Measurements from ENCODE around the gene CKS1B. TPM values are rescaled to one million over a fixed set of nuclear protein-coding genes. Genes with fewer than 3 reads are reported as not detected.
A peak's percentile ranks its signal among the peaks of the same experiment; 100 is the strongest.

CKS1B gene
- total and polyA plus RNA-seq, 7 experiments from 2014 or later = 8.4 to 105 (median 10.9) TPM

- H3K4me1 Mint-ChIP-seq = peaks cover 37 to 61% (median 47%) of the 10 kb centered on the region in 7 donors
- H3K27ac Mint-ChIP-seq = peak overlapping the region; percentile 96 to 100 (median 99)
- H3K9me3 ChIP-seq (ENCODE audit: control insufficient read depth in 2 of 3, low read length in 3 of 3) = no peaks in the 10 kb centered on the region
- ATAC-seq = no peak
- peak overlapping the region; percentile 86 to 99 (median 95) for H3K4me3 Mint-ChIP-seq
- CTCF ChIA-PET = interaction anchor here (0.7 to 2.0 kb wide), 16 partner anchors 9 to 376 kb away, joined by 3 to 10 read pairs (median 5); partner anchors contain the start of genes FLAD1, LENEP, PBXIP1 and PYGO2
- H3K9me3 Mint-ChIP-seq = peaks cover 0 to 2% (median 0%) of the 10 kb centered on the region in 11 donors
- peaks cover 0 to 3% (median 0%) of the 10 kb centered on the region in 3 experiments for H3K36me3 ChIP-seq (ENCODE audit: control insufficient read depth in 2 of 3, insufficient read depth in 3 of 3, low read length in 3 of 3)
- H3K27me3 ChIP-seq (ENCODE audit: control insufficient read depth in 2 of 2, insufficient read depth in 2 of 2, low read length in 2 of 2) = no peaks in the 10 kb centered on the region
- no peak for DNase-seq
- POLR2A ChIA-PET = interaction anchor here (0.6 to 4.1 kb wide), 19 partner anchors 8 to 331 kb away, joined by 3 to 93 read pairs (median 4); partner anchors contain the start of genes CKS1B, PBXIP1 and PYGO2
- H3K4me1 ChIP-seq (ENCODE audit: control insufficient read depth in 2 of 2, insufficient read depth in 2 of 2, low read length in 2 of 2) = peaks cover 22 to 32% of the 10 kb centered on the region in 2 donors
- H3K36me3 Mint-ChIP-seq = peaks cover 0 to 9% (median 0%) of the 10 kb centered on the region in 5 donors
- peak overlapping the region; percentile 97 for H3K27ac ChIP-seq (ENCODE audit: low read depth, low read length)
- intact Hi-C loops (cut with micrococcal nuclease) = loop anchor here (1.0 to 10.0 kb wide), 14 partner anchors 67 to 715 kb away; partner anchors contain the start of genes UBAP2L (in 2 of the 2), ADAR (in 1 of the 2), AQP10 (in 1 of the 2) and ATP8B2 (in 1 of the 2)
- H3K27me3 Mint-ChIP-seq = no peaks in the 10 kb centered on the region
- H3K4me3 ChIP-seq (ENCODE audit: low read length) = peak overlapping the region; percentile 68
Observed at GRCh38 chr1:154935749-154936554, 38.5 kb upstream of the CKS1B start.

- intact Hi-C loops (cut with micrococcal nuclease) = loop anchor here (1.0 to 10.0 kb wide), 25 partner anchors 19 to 716 kb away; partner anchors contain the start of genes ADAR (in 2 of the 2), EFNA4 (in 2 of the 2), UBAP2L (in 2 of the 2) and ZBTB7B (in 2 of the 2)
- Histone ChIP-seq H3K27ac (ENCODE audit: low read depth, low read length) (peak within 1 kb of the TSS; percentile 97), H3K4me3 (ENCODE audit: low read length) (peak within 1 kb of the TSS; percentile 68), H3K4me1 (ENCODE audit: control insufficient read depth in 2 of 2, insufficient read depth in 2 of 2, low read length in 2 of 2) (peaks cover 25 to 38% of the 10 kb centered on the region in 2 donors), H3K27me3 (ENCODE audit: control insufficient read depth in 2 of 2, insufficient read depth in 2 of 2, low read length in 2 of 2) (no peaks in the 10 kb centered on the region), H3K36me3 (ENCODE audit: control insufficient read depth in 2 of 3, insufficient read depth in 3 of 3, low read length in 3 of 3) (peaks cover 0 to 3% (median 0%) of the 10 kb centered on the region in 3 experiments), H3K9me3 (ENCODE audit: control insufficient read depth in 2 of 3, low read length in 3 of 3) (no peaks in the 10 kb centered on the region)
- DNase-seq (peak; percentile 84 to 99 (median 97)), ATAC-seq (peak; percentile 92)
- Mint-ChIP-seq H3K4me1 (peaks cover 41 to 68% (median 50%) of the 10 kb centered on the region in 7 donors), H3K27ac (peak within 1 kb of the TSS; percentile 96 to 100 (median 99)), H3K9me3 (peaks cover 0 to 2% (median 0%) of the 10 kb centered on the region in 11 donors), H3K4me3 (peak within 1 kb of the TSS; percentile 86 to 99 (median 95)), H3K27me3 (no peaks in the 10 kb centered on the region), H3K36me3 (peaks cover 0 to 8% (median 0%) of the 10 kb centered on the region in 5 donors)
- CTCF ChIA-PET = interaction anchor here (0.7 to 2.0 kb wide), 16 partner anchors 8 to 377 kb away, joined by 3 to 10 read pairs (median 5); partner anchors contain the start of genes FLAD1, LENEP, PBXIP1 and PYGO2
- POLR2A ChIA-PET = interaction anchor here (0.6 to 4.1 kb wide), 21 partner anchors 8 to 332 kb away, joined by 3 to 93 read pairs (median 4); partner anchors contain the start of genes CKS1B, FLAD1, PBXIP1 and PYGO2
Observed at GRCh38 chr1:154936555-154937084, 37.9 kb upstream of the CKS1B start, which contains the start of gene PMVK. PMVK (minus strand) TSS chr1:154936719; CDS start chr1:154936685, 34 bp downstream.

- peak in 8 of 9 donors; percentile 84 to 98 (median 96) for DNase-seq
- peak; percentile 85 for ATAC-seq
- Mint-ChIP-seq H3K4me3 (peak overlapping the region; percentile 86 to 99 (median 95)), H3K27me3 (no peaks in the 10 kb centered on the region), H3K36me3 (peaks cover 0 to 8% (median 0%) of the 10 kb centered on the region in 5 donors), H3K4me1 (peaks cover 43 to 75% (median 57%) of the 10 kb centered on the region in 7 donors), H3K27ac (peak overlapping the region; percentile 96 to 100 (median 99)), H3K9me3 (peaks cover 0 to 2% (median 0%) of the 10 kb centered on the region in 11 donors)
- intact Hi-C loops (cut with micrococcal nuclease) = loop anchor here (1.0 to 10.0 kb wide), 22 partner anchors 18 to 717 kb away; partner anchors contain the start of genes ADAR (in 2 of the 2), EFNA4 (in 2 of the 2), UBAP2L (in 2 of the 2) and ZBTB7B (in 2 of the 2)
- POLR2A ChIA-PET = interaction anchor here (0.5 to 4.1 kb wide), 18 partner anchors 8 to 332 kb away, joined by 3 to 93 read pairs (median 4); partner anchors contain the start of genes FLAD1, PBXIP1 and PYGO2
- peak overlapping the region; percentile 97 for H3K27ac ChIP-seq (ENCODE audit: low read depth, low read length)
- H3K4me3 ChIP-seq (ENCODE audit: low read length) = peak overlapping the region; percentile 68
- CTCF ChIA-PET = interaction anchor here (0.8 to 2.0 kb wide), 10 partner anchors 12 to 103 kb away, joined by 3 to 10 read pairs (median 4); partner anchors contain the start of genes FLAD1, PBXIP1 and PYGO2
- H3K27me3 ChIP-seq (ENCODE audit: control insufficient read depth in 2 of 2, insufficient read depth in 2 of 2, low read length in 2 of 2) = no peaks in the 10 kb centered on the region
- H3K4me1 ChIP-seq (ENCODE audit: control insufficient read depth in 2 of 2, insufficient read depth in 2 of 2, low read length in 2 of 2) = peaks cover 32 to 44% of the 10 kb centered on the region in 2 donors
- H3K36me3 ChIP-seq (ENCODE audit: control insufficient read depth in 2 of 3, insufficient read depth in 3 of 3, low read length in 3 of 3) = no peaks in the 10 kb centered on the region
- no peaks in the 10 kb centered on the region for H3K9me3 ChIP-seq (ENCODE audit: control insufficient read depth in 2 of 3, low read length in 3 of 3)
Observed at GRCh38 chr1:154937085-154937987, 37.1 kb upstream of the CKS1B start.

GRCh38 chr1:154937988-154938386, 36.5 kb upstream of the CKS1B start:
- H3K4me3 Mint-ChIP-seq = peak overlapping the region; percentile 86 to 99 (median 95)
- CTCF ChIA-PET = interaction anchor here (0.9 to 2.0 kb wide), 3 partner anchors 11 to 63 kb away, joined by 3 to 9 read pairs (median 3); no protein-coding TSS in a partner anchor
- Histone ChIP-seq H3K4me1 (ENCODE audit: control insufficient read depth in 2 of 2, insufficient read depth in 2 of 2, low read length in 2 of 2) (peaks cover 39 to 50% of the 10 kb centered on the region in 2 donors), H3K36me3 (ENCODE audit: control insufficient read depth in 2 of 3, insufficient read depth in 3 of 3, low read length in 3 of 3) (no peaks in the 10 kb centered on the region), H3K27ac (ENCODE audit: low read depth, low read length) (peak overlapping the region; percentile 97), H3K27me3 (ENCODE audit: control insufficient read depth in 2 of 2, insufficient read depth in 2 of 2, low read length in 2 of 2) (no peaks in the 10 kb centered on the region), H3K4me3 (ENCODE audit: low read length) (peak overlapping the region; percentile 68), H3K9me3 (ENCODE audit: control insufficient read depth in 2 of 3, low read length in 3 of 3) (no peaks in the 10 kb centered on the region)
- H3K36me3 Mint-ChIP-seq = peaks cover 0 to 8% (median 0%) of the 10 kb centered on the region in 5 donors
- DNase-seq (no peak), ATAC-seq (no peak)
- H3K27me3 Mint-ChIP-seq = no peaks in the 10 kb centered on the region
- POLR2A ChIA-PET = interaction anchor here (0.6 to 4.1 kb wide), 7 partner anchors 9 to 332 kb away, joined by 3 to 93 read pairs (median 8); partner anchors contain the start of genes PBXIP1 and PYGO2
- H3K9me3 Mint-ChIP-seq = peaks cover 0 to 2% (median 0%) of the 10 kb centered on the region in 11 donors
- H3K4me1 Mint-ChIP-seq = peaks cover 49 to 82% (median 64%) of the 10 kb centered on the region in 7 donors
- intact Hi-C loops (cut with micrococcal nuclease) = loop anchor here (1.0 to 10.0 kb wide), 22 partner anchors 17 to 717 kb away; partner anchors contain the start of genes ADAR (in 2 of the 2), EFNA4 (in 2 of the 2), UBAP2L (in 2 of the 2) and ZBTB7B (in 2 of the 2)
- peak overlapping the region; percentile 96 to 100 (median 99) for H3K27ac Mint-ChIP-seq

Measured in naive thymus-derived CD4-positive, alpha-beta T cell (primary cell).